Measurements from ENCODE around the gene ZNFX1.

DNA sequence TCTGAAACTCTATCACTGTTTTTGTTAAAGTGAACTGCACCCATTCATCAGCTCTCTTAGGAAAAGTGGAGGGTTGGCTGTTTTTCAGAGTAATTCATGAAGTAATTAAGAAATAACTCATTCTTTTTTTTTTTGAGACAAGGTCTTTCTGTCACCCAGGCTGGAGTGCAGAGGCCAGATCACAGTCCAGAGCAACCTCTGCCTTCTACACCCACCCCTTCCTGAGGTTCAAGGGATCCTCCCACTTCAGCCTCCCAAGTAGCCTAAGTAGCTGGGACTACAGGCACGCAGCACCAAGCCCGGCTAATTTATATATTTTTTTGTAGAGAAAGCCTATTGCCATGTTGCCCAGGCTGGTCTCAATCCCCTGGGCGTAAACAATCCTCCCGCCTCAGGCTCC lies 2.6 kb downstream of the ZNFX1 start:
- TF ChIP-seq GATA2 (IDR thresholded peaks at IDR 0.05; ENCODE audit: low read depth, low read length) (no peak), GATA3 (IDR thresholded peaks at IDR 0.05; ENCODE audit: low read depth, low read length) (no peak)
